Activated CD8-positive, alpha-beta T cell treated with anti-CD3 and anti-CD28 coated beads for 36 hours (primary cell): Measurements from ENCODE around the gene PLEKHA7. TPM values are rescaled to one million over a fixed set of nuclear protein-coding genes. Genes with fewer than 3 reads are reported as not detected.

ENCODE experiments used
- ATAC-seq: fragments of 200-7000 bp; cut with Tn5 transposase; one replicate; pipeline ENCODE4 v1.10.0; 2021; ENCODE audit warnings: mild to moderate bottlenecking, moderate library complexity
- CTCF ChIA-PET: fragments of 350-600 bp; sonication (Branson Sonifier 250); formaldehyde crosslinking; loops from one replicate; lab custom pipeline; 2021; ENCODE audit warnings: antibody characterized with exemption; lab: Charles Lee
- POLR2A ChIA-PET: fragments of 350-600 bp; sonication (Branson Sonifier 250); formaldehyde crosslinking; loops from one replicate; lab custom pipeline; 2021; ENCODE audit warnings: antibody characterized with exemption; lab: Charles Lee
- DNase-seq: peaks from one replicate; pipeline ENCODE4 v3.0.0-alpha.2; 2020
- H3K27ac Mint-ChIP-seq: one replicate; pipeline ENCODE4 v1.8.0; 2021; ENCODE audit warnings: mild to moderate bottlenecking, mixed read lengths
- H3K27me3 Mint-ChIP-seq: one replicate; pipeline ENCODE4 v1.8.0; 2021; ENCODE audit warnings: mixed read lengths
- H3K36me3 Mint-ChIP-seq: one replicate; pipeline ENCODE4 v1.8.0; 2021; ENCODE audit warnings: low read depth, mixed read lengths
- H3K4me1 Mint-ChIP-seq: one replicate; pipeline ENCODE4 v1.8.0; 2021; ENCODE audit warnings: low read depth, mixed read lengths
- H3K4me3 Mint-ChIP-seq: one replicate; pipeline ENCODE4 v1.8.0; 2021; ENCODE audit warnings: mild to moderate bottlenecking, moderate library complexity, mixed read lengths
- H3K9me3 Mint-ChIP-seq: one replicate; pipeline ENCODE4 v1.8.0; 2021; ENCODE audit warnings: mixed read lengths
- CTCF ChIP-seq: fragments of 200-600 bp; IDR thresholded peaks from one replicate; pipeline ENCODE4 v1.8.0; 2022; ENCODE audit warnings: antibody characterized with exemption, mild to moderate bottlenecking
- intact Hi-C: fragments of 100-400 bp; cut with micrococcal nuclease; formaldehyde crosslinking; loops from one replicate; pipeline ENCODE4 v1.10.0; 2022
- total RNA-seq, 2 experiments: library from RNA; stranded (reverse); gene quantifications; one replicate each; pipeline ENCODE4 v1.2.3, GENCODE V29; 2021

Gene PLEKHA7
- total RNA-seq, 2 experiments from 2014 or later, result 6.0 to 6.6 TPM

GRCh38 chr11:16791191-16791961 is 222.8 kb downstream of the PLEKHA7 start:
- Mint-ChIP-seq H3K4me3 (no peak overlapping the region), H3K36me3 (no peaks in the 10 kb centered on the region), H3K4me1 (peaks cover 16% of the 10 kb centered on the region), H3K9me3 (no peaks in the 10 kb centered on the region), H3K27ac (no peak overlapping the region), H3K27me3 (no peaks in the 10 kb centered on the region)
- POLR2A ChIA-PET, result no interaction called here
- intact Hi-C loops, result no loop called here
- no peak for TF ChIP-seq CTCF
- CTCF ChIA-PET, result interaction anchor here (0.9 to 9.0 kb wide), 3 partner anchors 10 to 272 kb away, joined by 3 to 48 read pairs (median 3); no protein-coding TSS in a partner anchor
- ATAC-seq (peak; percentile 34), DNase-seq (no peak)

- Mint-ChIP-seq H3K4me3 (no peak overlapping the region), H3K36me3 (no peaks in the 10 kb centered on the region), H3K27ac (no peak overlapping the region), H3K27me3 (no peaks in the 10 kb centered on the region), H3K9me3 (no peaks in the 10 kb centered on the region), H3K4me1 (peaks cover 16% of the 10 kb centered on the region)
- ATAC-seq, result no peak
- intact Hi-C loops, result no loop called here
- DNase-seq, result no peak
- TF ChIP-seq CTCF, result no peak
- ChIA-PET POLR2A (no interaction called here), CTCF (interaction anchor here (0.9 to 9.0 kb wide), 2 partner anchors 10 to 273 kb away, joined by 3 to 48 read pairs; no protein-coding TSS in a partner anchor)
Observed at GRCh38 chr11:16790486-16791190, 223.6 kb downstream of the PLEKHA7 start.

DNA sequence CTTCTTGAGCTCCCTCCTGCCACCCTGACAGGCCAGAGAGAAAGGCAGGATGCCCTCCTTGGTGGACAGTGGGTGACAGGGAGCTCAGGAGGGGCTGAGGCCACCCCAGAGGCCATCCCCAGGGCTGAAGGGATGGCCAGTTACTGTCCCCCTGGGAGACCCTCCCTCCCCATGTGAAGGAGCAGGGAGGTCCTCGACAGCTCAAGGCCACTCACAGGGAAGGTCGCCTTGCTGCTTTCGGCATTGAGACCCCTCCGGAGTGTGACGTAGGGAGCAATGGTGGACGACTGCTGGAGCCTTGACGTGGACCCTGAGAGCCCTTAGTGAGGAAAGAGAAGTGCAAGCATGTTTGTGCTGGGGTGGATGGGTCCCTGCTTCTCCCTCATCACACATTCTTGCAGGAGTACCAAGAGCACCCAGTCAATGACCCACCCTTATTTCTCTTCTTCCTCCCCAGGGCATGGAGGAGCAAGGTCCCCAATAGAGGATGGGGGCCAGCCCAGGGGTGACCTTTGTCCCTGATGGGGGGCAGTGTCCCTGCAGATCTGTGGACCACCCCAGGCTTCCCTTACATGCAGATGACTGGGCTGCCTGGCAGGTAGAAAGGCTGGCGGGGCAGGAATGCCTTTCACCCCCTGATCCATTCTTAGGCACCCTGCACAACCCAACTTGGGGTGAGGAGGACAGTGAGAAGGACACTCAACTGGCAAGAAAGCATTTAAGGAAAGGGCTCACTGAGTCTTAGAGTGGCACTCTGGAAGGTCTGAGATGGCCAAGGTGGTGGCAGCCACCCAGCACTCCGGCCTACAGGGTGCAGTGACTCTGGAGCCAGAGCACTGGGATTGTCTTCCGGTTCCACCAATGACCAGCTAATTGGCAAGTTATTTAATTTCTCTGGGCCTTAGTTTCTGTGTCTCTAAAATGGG is 224.4 kb downstream of the PLEKHA7 start:
- no peak for TF ChIP-seq CTCF
- ATAC-seq (no peak), DNase-seq (no peak)
- H3K4me1 Mint-ChIP-seq, result peaks cover 11% of the 10 kb centered on the region
- ChIA-PET POLR2A (no interaction called here), CTCF (interaction anchor here (0.9 to 9.0 kb wide), 5 partner anchors 11 to 347 kb away, joined by 3 to 48 read pairs (median 5); no protein-coding TSS in a partner anchor)
- H3K9me3 Mint-ChIP-seq, result no peaks in the 10 kb centered on the region
- H3K27ac Mint-ChIP-seq, result no peak overlapping the region
- H3K36me3 Mint-ChIP-seq, result no peaks in the 10 kb centered on the region
- H3K4me3 Mint-ChIP-seq, result no peak overlapping the region
- no peaks in the 10 kb centered on the region for H3K27me3 Mint-ChIP-seq
- intact Hi-C loops, result loop anchor here (5.0 kb wide), 1 partner anchor 272 kb away; no protein-coding TSS in a partner anchor

DNA sequence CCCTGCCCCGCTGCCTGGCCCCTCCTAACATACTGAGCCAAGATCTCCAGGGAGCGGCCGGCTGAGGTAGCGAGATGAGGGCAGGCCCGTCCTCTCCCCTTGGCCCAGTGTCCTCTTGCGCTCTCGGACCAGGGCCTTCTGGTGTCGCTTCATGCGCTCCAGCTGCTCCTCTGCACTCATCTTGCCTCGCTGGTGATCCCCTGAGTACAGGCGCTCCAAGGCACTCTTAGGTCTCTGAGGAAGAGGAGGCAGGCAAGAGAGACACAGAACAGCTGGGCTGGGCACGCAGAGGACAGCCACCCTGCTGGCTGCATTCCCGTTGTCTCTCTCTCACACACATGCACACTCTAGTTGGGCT is 225.2 kb downstream of the PLEKHA7 start:
- Mint-ChIP-seq H3K27ac (no peak overlapping the region), H3K4me1 (peaks cover 9% of the 10 kb centered on the region), H3K27me3 (no peaks in the 10 kb centered on the region), H3K9me3 (no peaks in the 10 kb centered on the region), H3K36me3 (no peaks in the 10 kb centered on the region), H3K4me3 (no peak overlapping the region)
- ATAC-seq (no peak), DNase-seq (no peak)
- POLR2A ChIA-PET, result no interaction called here
- TF ChIP-seq CTCF, result no peak
- intact Hi-C loops, result loop anchor here (5.0 kb wide), 1 partner anchor 273 kb away; no protein-coding TSS in a partner anchor
- CTCF ChIA-PET, result interaction anchor here (0.9 to 9.0 kb wide), 6 partner anchors 12 to 348 kb away, joined by 3 to 48 read pairs (median 5); no protein-coding TSS in a partner anchor
